Mesothelial cell of epicardium (in vitro differentiated cells): ENCODE results near the gene LST1. TPM values are rescaled to one million over a fixed set of nuclear protein-coding genes. Genes with fewer than 3 reads are reported as not detected.

Experiments
- DNase-seq, 2 experiments: peaks; one replicate each; pipeline ENCODE4 v3.0.0; 2021; ENCODE audit warnings: low spot score in 2 of 2; ENCODE audit not compliant: unreplicated experiment in 2 of 2
- H3K27ac Mint-ChIP-seq: 2 replicates; pipeline ENCODE4 v1.8.0; 2021; ENCODE audit warnings: mixed read lengths
- H3K27me3 Mint-ChIP-seq: 2 replicates; pipeline ENCODE4 v1.8.0; 2021; ENCODE audit warnings: low read depth, mixed read lengths
- H3K36me3 Mint-ChIP-seq: 2 replicates; pipeline ENCODE4 v1.8.0; 2021; ENCODE audit warnings: mixed read lengths
- H3K4me1 Mint-ChIP-seq: 2 replicates; pipeline ENCODE4 v1.8.0; 2021; ENCODE audit warnings: mixed read lengths
- H3K4me3 Mint-ChIP-seq: 2 replicates; pipeline ENCODE4 v1.8.0; 2021; ENCODE audit warnings: mild to moderate bottlenecking, moderate library complexity, mixed read lengths
- H3K9me3 Mint-ChIP-seq: 2 replicates; pipeline ENCODE4 v1.8.0; 2021; ENCODE audit warnings: mixed read lengths
- total RNA-seq: library from RNA; stranded (reverse); gene quantifications from 3 replicates; pipeline ENCODE4 v1.2.1, GENCODE V29; 2021
- TF ChIP-seq, protein P1 (sequence below): fragments of 200-600 bp; sonication (generic); IDR thresholded peaks from one replicate; pipeline ENCODE4 v1.5.0; 2021; ENCODE audit warnings: antibody characterized with exemption; ENCODE audit not compliant: unreplicated experiment

The LST1 gene
- total RNA-seq, 1 donor from 2014 or later = 0.60 TPM

GRCh38 chr6:31543639-31544038 lies 42.4 kb upstream of the LST1 start:
- TF ChIP-seq, protein P1, sequence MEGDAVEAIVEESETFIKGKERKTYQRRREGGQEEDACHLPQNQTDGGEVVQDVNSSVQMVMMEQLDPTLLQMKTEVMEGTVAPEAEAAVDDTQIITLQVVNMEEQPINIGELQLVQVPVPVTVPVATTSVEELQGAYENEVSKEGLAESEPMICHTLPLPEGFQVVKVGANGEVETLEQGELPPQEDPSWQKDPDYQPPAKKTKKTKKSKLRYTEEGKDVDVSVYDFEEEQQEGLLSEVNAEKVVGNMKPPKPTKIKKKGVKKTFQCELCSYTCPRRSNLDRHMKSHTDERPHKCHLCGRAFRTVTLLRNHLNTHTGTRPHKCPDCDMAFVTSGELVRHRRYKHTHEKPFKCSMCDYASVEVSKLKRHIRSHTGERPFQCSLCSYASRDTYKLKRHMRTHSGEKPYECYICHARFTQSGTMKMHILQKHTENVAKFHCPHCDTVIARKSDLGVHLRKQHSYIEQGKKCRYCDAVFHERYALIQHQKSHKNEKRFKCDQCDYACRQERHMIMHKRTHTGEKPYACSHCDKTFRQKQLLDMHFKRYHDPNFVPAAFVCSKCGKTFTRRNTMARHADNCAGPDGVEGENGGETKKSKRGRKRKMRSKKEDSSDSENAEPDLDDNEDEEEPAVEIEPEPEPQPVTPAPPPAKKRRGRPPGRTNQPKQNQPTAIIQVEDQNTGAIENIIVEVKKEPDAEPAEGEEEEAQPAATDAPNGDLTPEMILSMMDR = no peak
- H3K27me3 Mint-ChIP-seq = no peaks in the 10 kb centered on the region
- H3K36me3 Mint-ChIP-seq = peaks cover 16% of the 10 kb centered on the region
- DNase-seq = no peak
- no peak overlapping the region for H3K27ac Mint-ChIP-seq
- peaks cover 55% of the 10 kb centered on the region for H3K4me1 Mint-ChIP-seq
- no peak overlapping the region for H3K4me3 Mint-ChIP-seq
- H3K9me3 Mint-ChIP-seq = no peaks in the 10 kb centered on the region

GRCh38 chr6:31544676-31545075 lies 41.4 kb upstream of the LST1 start:
- no peak for DNase-seq
- H3K9me3 Mint-ChIP-seq = no peaks in the 10 kb centered on the region
- H3K27ac Mint-ChIP-seq = no peak overlapping the region
- H3K36me3 Mint-ChIP-seq = peaks cover 14% of the 10 kb centered on the region
- no peak overlapping the region for H3K4me3 Mint-ChIP-seq
- TF ChIP-seq, protein P1 = no peak
- H3K4me1 Mint-ChIP-seq = peaks cover 49% of the 10 kb centered on the region
- no peaks in the 10 kb centered on the region for H3K27me3 Mint-ChIP-seq

- Mint-ChIP-seq H3K27ac (no peak overlapping the region), H3K36me3 (peaks cover 12% of the 10 kb centered on the region), H3K4me3 (no peak overlapping the region), H3K4me1 (peaks cover 44% of the 10 kb centered on the region), H3K9me3 (no peaks in the 10 kb centered on the region), H3K27me3 (no peaks in the 10 kb centered on the region)
- TF ChIP-seq, protein P1 = no peak
- DNase-seq = no peak
These were observed 40.8 kb upstream of the LST1 start for GRCh38 chr6:31545291-31545690.

GRCh38 chr6:31546339-31546957 lies 39.6 kb upstream of the LST1 start, which contains the start of gene ATP6V1G2:
Gene ATP6V1G2, minus strand, starts transcription at chr6:31546608. Its CDS starts 49 bp downstream, at chr6:31546559.
- Mint-ChIP-seq H3K27ac (peak within 1 kb of the TSS; percentile 86), H3K4me1 (peaks cover 37% of the 10 kb centered on the region), H3K9me3 (no peaks in the 10 kb centered on the region)

DNA sequence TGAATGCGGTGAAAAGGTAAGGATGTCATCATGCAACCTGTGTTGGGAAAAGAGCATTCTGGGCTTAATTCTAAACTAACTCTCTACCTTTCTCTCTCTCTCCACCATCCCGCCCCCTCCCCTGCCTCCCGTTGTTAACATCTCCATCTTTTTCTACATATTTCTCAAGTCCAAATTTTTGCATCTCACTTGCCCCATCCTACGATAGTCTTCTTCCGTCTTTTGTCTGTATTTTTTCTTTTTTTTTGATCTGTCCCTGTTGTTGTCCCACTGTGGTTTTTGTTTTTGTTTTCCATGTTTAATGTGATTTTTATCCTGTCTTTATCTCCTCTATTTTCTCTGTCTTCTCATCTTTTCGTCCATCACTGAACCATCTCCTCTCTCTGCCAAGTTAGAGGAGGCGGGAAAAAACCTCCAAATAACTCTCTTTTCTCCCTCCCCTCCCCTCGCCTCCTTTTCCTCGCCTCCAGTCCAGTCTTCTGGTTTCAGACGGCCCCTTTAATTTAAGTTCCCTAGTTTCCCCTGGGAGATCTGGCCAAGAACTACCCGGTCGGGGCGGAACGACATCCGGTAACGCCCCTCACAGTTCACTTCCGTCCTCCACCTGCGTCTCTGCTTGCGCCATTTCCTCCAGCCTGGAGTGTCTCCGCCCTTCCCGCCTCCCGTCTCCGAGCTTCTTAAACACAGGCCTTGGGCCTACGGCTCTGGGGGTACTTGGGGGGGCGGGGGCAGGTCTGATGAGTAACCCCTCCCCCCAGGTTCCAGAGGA lies 38.9 kb upstream of the LST1 start, which contains the start of gene NFKBIL1:
Gene NFKBIL1, plus strand, starts transcription at position 651 of the 769 bp plus-strand sequence. Its CDS starts 87 bp downstream, at position 738.
- Mint-ChIP-seq H3K27me3 (no peaks in the 10 kb centered on the region), H3K36me3 (peaks cover 12% of the 10 kb centered on the region), H3K4me3 (peak within 1 kb of the TSS; percentile 83), H3K4me1 (peaks cover 37% of the 10 kb centered on the region), H3K27ac (peak within 1 kb of the TSS; percentile 86), H3K9me3 (no peaks in the 10 kb centered on the region)
- TF ChIP-seq, protein P1 = no peak
- DNase-seq = peak; percentile 77 to 84

More at GRCh38 chr6:31546339-31546957, 39.6 kb upstream of the LST1 start, which contains the start of gene ATP6V1G2:
- Mint-ChIP-seq H3K27me3 (no peaks in the 10 kb centered on the region), H3K36me3 (peaks cover 12% of the 10 kb centered on the region), H3K4me3 (peak within 1 kb of the TSS; percentile 83)
- peak; percentile 75 to 91 for DNase-seq
- TF ChIP-seq, protein P1 = peak; percentile 83
